Measurements from ENCODE around the gene SLC39A7.

The SLC39A7 gene

GRCh38 chr6:33201147-33201545 is 479 bp downstream of the SLC39A7 start:
- TF ChIP-seq GLIS3 (CRISPR knock-in tag; IDR thresholded peaks at IDR 0.05) (no peak), ZNF565 (CRISPR knock-in tag; conservative IDR thresholded peaks at IDR 0.05; ENCODE audit: low read depth) (no peak), PATZ1 (CRISPR knock-in tag; IDR thresholded peaks at IDR 0.05; ENCODE audit: borderline replicate concordance) (0 out of 2 replicates have a peak, but pooled peaks have one; percentile 44), ISL1 (CRISPR knock-in tag; IDR thresholded peaks at IDR 0.05) (no peak), ZNF8 (CRISPR knock-in tag; IDR thresholded peaks at IDR 0.05) (no peak), OSR1 (CRISPR knock-in tag; IDR thresholded peaks at IDR 0.05) (no peak), TCF4 (CRISPR knock-in tag; IDR thresholded peaks at IDR 0.05; ENCODE audit: borderline replicate concordance) (no peak)
- no peak for ATAC-seq

GRCh38 chr6:33201935-33202334 is 1.3 kb downstream of the SLC39A7 start:
- TF ChIP-seq BACH2 (CRISPR knock-in tag; IDR thresholded peaks at IDR 0.05; ENCODE audit: borderline replicate concordance) (no peak), ZNF8 (CRISPR knock-in tag; IDR thresholded peaks at IDR 0.05) (no peak), SNAI2 (CRISPR knock-in tag; IDR thresholded peaks at IDR 0.05) (no peak), ZFP30 (CRISPR knock-in tag; IDR thresholded peaks at IDR 0.05) (no peak), ZC3H10 (CRISPR knock-in tag; IDR thresholded peaks at IDR 0.05) (no peak), ISL1 (CRISPR knock-in tag; IDR thresholded peaks at IDR 0.05) (no peak), GLIS3 (CRISPR knock-in tag; IDR thresholded peaks at IDR 0.05) (no peak), ZFP3 (CRISPR knock-in tag; IDR thresholded peaks at IDR 0.05) (no peak), ZNF70 (CRISPR knock-in tag; IDR thresholded peaks at IDR 0.05) (no peak), ARNTL (CRISPR knock-in tag; IDR thresholded peaks at IDR 0.05; ENCODE audit: borderline replicate concordance, low read depth) (no peak), ZNF565 (CRISPR knock-in tag; conservative IDR thresholded peaks at IDR 0.05; ENCODE audit: low read depth) (no peak), TOX (CRISPR knock-in tag; IDR thresholded peaks at IDR 0.05; ENCODE audit: borderline replicate concordance) (no peak), TSHZ2 (CRISPR knock-in tag; IDR thresholded peaks at IDR 0.05) (no peak), PATZ1 (CRISPR knock-in tag; IDR thresholded peaks at IDR 0.05; ENCODE audit: borderline replicate concordance) (no peak), CSDC2 (CRISPR knock-in tag; IDR thresholded peaks at IDR 0.05) (no peak), TCF4 (CRISPR knock-in tag; IDR thresholded peaks at IDR 0.05; ENCODE audit: borderline replicate concordance) (no peak), ESRRG (CRISPR knock-in tag; IDR thresholded peaks at IDR 0.05) (no peak), POU6F1 (CRISPR knock-in tag; IDR thresholded peaks at IDR 0.05; ENCODE audit: borderline replicate concordance, low read depth) (no peak), RARB (CRISPR knock-in tag; IDR thresholded peaks at IDR 0.05) (no peak)
- ATAC-seq, result no peak

GRCh38 chr6:33202799-33203198 is 2.1 kb downstream of the SLC39A7 start:
- no peak for ATAC-seq
- TF ChIP-seq TSHZ2 (CRISPR knock-in tag; IDR thresholded peaks at IDR 0.05) (no peak), ZFP3 (CRISPR knock-in tag; IDR thresholded peaks at IDR 0.05) (no peak), CSRNP3 (CRISPR knock-in tag; IDR thresholded peaks at IDR 0.05) (no peak), POU6F1 (CRISPR knock-in tag; IDR thresholded peaks at IDR 0.05; ENCODE audit: borderline replicate concordance, low read depth) (no peak), ZNF70 (CRISPR knock-in tag; IDR thresholded peaks at IDR 0.05) (no peak), TCF4 (CRISPR knock-in tag; IDR thresholded peaks at IDR 0.05; ENCODE audit: borderline replicate concordance) (no peak), ARNTL (CRISPR knock-in tag; IDR thresholded peaks at IDR 0.05; ENCODE audit: borderline replicate concordance, low read depth) (no peak), ISL1 (CRISPR knock-in tag; IDR thresholded peaks at IDR 0.05) (no peak), RARB (CRISPR knock-in tag; IDR thresholded peaks at IDR 0.05) (no peak), GLIS3 (CRISPR knock-in tag; IDR thresholded peaks at IDR 0.05) (no peak)
